NCI-H2196 (cell line): ENCODE measurements around the gene BMAL1.

ENCODE experiments used
- DNase-seq: peaks from one replicate; lab custom pipeline; 2025; ENCODE audit not compliant: unreplicated experiment; lab: John Stamatoyannopoulos, UW

The BMAL1 gene

DNA sequence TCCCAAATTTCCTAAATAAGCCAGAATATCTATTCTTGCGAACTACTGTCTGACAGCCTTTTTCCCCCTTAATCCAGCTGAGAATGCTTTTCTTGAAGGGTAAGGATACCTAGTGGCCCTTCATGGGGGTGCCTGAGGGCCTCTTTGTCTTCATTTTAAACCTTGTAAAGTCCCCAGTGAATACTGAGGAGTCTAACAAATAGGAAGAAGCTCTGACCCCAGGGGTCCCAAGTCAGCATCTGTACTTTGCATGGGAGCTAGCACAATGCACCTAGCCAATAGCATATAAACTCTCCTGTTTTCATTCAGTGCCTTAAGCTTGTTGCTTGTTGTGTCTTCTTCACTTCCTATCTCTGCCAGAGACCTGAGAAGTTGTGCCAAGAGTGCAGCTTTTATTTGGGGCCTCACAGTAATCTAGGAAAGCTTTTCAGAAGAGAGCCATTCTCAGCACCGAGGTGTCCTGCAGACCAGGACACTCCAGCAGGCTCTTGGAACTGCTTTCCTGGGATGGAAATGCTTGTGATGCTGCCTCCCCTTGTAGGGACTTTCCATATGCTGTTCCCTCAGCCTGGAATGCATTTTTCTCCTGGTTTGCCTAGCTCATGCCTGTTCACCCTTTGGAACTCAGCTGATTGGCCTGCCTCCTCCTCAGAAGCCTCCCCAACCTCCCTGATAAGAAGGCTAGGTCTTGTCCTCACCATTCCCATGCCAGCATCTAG is 37.2 kb downstream of the BMAL1 start:
- DNase-seq, result no peak

DNA sequence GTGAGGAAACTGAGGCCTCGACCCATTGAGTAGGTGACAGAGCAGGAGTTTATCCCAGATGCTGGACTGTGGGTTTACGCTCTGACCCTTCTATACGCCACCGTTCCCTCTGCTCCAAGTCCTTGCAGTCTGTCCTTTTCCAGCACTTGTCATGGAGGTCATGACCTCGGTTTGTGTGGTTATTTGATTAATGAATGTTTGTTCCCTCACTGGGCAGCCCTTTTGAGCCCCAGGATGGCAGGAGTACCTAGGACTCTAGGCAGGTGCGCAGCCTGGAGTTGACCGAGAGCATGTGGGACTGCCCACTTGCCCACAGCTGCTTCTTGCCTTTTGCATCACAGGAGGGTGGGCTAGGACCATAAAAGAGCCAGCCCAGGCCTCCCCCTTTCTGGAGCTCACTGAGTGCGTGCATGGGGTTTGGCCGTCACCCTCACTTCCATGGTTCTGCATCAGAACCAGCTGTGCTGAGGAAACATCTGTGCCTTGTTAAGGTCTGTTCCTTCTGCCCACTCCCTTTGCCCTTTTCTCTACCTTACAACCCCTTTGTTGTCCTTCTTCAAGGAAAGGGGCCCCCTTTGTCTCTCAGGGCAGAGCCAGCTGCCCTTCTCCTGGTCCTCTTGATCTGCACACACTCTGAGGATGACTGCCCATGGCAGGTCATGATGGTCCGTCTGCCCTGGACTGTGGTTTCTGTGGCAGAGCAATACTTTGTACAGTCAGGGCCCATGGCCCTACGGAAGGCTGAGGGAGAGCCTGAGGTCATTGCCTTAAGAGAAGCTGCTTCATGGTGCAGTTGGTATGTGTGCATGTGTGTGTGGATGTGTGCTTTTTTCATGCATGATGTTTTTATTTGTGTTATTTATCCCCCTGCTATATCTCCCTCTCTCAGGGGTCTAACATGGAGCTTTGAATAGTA is 38.2 kb downstream of the BMAL1 start:
- no peak for DNase-seq

- peak; percentile 47 for DNase-seq
Measured at GRCh38 chr11:13316528-13316961, 39.0 kb downstream of the BMAL1 start.

DNA sequence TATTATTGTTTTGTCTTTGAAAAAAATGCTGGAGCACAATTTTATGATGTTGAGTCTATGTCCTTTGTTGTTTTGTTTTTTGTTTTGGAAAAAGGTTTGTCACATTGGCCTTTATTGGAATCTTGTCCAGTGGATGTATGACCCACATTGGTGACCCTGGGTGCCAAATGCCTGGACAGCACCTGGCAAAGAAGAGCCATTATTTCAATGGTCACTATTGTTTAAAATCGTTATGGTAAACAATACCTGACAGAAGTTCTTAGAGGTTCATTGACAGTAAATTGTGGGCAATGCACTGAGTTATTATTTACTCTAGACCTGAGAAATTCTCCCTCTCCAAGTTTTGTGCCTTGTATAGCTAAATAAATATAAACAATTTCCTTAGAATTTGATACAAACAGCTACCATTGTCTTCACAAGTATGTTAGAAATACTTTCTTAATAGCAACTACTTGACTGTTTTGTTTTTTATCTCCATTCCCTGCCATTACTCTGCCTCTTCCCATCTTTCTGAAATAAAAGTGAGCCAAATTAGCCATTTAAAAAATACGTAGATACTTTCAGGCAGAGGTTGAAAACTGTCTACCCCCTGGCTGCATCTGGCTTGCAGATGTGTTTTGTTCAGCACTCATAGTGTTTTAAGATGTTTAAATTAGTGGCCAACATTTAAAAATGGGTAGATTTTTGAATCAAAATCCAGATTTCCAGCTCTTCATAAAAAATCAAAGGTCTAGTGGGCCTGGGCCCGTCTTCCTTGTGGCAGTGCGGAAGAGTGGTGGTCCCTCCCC is 39.9 kb downstream of the BMAL1 start:
- DNase-seq, result no peak

- no peak for DNase-seq
Measured at GRCh38 chr11:13318498-13319295, 41.1 kb downstream of the BMAL1 start.

GRCh38 chr11:13320688-13321087 is 43.1 kb downstream of the BMAL1 start:
- DNase-seq, result no peak

DNA sequence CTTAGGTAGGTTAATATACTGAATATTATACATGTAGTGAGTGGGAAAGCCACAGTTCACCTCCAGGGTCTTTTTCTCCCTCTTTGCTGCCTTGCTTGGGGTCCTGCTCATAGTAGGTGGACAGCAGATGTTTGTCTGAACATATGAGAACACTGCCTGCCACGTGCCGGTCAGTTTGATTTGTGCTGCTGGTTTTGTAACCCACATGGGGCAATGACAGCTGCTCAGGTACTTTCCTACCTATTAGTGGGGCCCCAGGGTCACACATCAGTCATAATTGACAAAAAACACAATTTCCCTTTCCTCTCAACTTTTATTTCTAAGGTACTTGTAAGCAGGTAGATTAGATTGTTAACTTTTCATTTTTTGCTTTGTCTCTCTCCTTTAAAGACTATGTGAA is 43.8 kb downstream of the BMAL1 start:
- no peak for DNase-seq

DNA sequence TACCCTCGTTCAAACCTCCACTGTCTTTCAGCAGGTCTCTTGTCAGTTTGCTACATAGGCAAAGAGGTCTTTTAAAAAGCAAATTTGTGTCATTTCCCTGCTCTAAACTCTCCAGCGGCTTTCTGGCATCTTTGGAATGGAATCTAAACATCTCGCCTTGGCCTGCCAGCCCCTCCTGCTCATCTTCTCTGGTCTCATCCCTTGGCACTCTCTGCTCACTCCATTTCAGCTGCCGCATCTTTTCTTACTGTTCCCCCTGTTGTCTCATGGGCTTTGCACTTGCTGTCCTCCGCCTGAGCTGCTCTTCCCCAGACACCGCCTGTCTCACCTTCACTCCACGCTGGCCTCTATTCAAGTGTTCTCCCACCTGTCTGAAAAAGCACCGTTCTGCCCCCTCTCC is 46.6 kb downstream of the BMAL1 start:
- DNase-seq, result no peak

DNA sequence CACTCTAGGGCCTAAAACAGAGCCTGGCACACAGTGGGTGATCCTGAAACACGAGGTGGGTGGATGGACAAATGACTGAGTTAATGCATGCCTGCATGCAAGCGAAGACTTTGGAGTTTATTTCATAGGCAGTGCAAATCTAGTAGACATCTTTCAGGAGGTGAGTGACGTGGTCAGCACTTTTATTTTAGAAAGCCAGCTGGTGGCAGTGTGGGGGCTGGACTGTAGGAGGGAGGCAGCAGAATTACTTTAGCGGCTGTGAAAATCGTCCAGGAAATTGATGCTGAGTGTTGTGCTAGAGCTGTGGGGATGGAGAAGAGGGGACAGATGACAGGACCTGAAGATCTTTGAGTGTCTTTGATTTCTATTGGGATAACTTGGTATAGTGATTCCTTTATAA is 47.1 kb downstream of the BMAL1 start:
- DNase-seq, result no peak

DNA sequence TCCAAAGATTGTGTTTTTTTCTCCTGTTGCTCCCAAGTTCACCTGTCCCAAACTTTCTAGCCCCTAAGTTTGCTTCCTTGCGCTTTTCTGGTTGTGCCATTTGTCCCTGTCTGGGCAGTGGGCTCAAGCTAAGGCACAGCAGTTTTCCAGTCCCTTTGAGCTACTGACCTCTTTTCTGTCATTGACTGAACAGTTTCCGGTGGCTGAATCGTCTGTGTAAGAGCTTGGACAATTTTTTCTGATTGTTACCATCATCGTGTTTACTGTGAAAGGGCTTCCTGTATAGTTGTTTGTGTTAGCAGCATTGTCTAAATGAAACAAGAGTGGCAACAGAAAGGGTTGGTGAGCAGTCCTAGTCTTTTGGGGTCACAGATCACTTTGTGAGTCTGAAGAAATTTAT is 49.8 kb downstream of the BMAL1 start:
- DNase-seq, result peak; percentile 33

DNA sequence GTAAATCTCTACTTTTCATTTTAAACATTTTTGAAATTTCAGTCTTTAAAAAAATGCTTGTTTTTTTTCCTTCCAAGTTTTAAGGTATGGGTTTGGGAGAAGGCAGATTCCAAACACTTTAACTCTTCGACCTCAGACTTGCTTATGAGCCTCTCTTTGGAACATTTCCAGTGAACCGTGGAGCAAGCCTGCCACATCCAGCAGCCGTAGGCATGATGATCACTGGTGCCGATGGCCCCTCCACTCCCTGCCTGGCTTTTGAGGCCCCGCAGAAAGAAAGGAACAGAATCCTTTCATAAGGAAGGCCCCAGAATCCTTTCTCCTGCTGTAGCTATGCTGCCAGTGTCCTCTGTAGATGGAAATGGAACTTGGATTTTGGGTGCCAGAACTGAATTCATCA is 50.7 kb downstream of the BMAL1 start:
- no peak for DNase-seq

- DNase-seq, result peak; percentile 86
Measured at GRCh38 chr11:13329670-13330356, 52.2 kb downstream of the BMAL1 start.

DNA sequence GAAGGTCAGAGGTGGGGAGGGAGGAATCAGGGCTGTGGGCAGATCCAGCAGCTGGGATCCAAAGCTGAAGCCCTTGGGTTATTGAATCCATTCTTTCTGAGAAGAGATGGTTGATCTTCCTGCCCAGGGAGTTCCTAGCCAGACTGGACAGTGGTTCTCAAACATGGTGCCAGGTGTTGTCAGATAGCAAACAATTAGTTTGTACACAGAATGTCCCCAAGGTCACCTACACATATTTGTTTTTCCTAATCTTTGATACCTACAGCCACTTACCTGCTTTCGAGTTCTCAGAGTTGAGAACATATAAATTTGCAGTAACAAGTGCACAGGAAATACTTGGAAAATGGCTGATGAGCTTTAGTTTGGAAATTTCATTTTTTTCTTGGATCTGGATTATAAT is 54.5 kb downstream of the BMAL1 start:
- DNase-seq, result no peak

DNA sequence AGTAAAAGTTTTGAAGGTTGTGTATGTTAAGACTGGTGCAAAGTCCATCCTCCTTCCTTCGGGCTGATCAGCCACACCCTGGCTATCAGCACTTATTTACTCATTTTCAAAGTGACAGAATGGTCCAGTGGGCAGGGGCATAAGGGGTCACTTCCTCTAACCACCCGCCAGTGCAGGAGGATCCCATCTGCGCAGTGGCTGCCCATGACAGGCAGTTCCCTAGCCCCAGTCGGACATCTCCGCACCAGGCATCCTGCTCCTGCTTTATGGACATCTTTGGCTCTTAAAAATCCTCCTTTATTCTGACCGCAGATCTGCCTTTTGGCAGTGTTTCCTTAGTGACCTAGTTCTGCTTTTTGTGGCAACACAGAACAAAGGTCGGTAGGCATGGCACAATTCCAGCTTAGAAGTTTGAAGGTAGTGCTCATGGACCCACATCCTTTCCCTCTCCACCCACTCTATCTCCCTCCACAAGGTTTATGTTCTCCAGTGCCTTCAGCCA is 55.9 kb downstream of the BMAL1 start:
- DNase-seq, result no peak

DNA sequence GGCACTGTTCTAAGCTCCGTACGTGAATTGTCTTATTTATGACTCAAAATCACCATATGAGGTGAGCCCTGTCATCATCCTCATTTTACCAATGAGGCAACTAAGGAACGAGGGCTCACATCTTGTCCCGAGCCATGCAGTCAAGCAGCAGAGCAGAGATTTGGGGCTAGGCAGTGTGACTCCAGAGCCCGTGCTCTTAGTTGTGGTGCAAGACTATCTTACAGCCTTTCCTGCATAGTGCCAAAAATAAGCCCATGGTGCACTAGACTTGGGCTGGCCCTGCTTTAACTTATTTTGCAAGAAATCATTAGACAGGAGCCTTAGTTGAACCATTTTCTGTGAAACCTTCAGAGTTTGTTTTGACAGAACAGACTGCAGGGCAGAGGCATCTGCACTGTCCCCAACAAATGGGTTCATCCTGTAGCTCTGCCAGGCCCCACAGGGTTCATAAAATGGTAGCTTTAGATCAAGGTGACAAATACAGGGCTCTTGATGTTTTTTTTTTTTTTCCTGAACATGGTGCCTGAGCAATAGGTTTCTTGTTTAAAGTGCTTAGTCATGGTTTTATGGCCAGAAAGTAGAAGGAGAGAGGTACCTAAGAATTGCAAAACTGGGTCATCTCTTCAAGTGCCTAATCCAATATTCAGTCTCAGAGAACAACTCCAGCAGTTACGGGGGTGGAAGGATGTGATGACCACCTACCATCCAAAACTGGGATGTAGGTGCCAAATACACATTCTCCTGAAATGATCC is 56.6 kb downstream of the BMAL1 start:
- no peak for DNase-seq

DNA sequence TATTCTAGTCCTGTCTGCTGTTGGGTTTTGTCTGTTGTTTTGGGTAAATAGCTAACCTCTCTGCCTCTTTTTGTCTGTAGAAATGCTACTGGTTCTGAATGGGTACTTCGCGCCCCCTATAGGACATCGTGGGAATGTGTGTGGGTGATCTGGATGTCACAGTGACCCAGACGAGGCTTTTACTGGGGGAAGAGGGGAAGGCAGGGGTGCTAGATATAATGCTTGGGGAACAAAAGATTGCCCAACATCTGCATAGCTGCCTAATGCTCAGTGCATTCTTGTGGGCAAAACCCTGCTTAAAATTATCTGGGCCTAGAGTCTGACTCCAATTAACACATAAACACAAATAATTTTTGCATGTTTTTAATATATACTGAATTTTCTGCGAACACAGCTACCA is 57.7 kb downstream of the BMAL1 start:
- DNase-seq, result peak; percentile 63

DNA sequence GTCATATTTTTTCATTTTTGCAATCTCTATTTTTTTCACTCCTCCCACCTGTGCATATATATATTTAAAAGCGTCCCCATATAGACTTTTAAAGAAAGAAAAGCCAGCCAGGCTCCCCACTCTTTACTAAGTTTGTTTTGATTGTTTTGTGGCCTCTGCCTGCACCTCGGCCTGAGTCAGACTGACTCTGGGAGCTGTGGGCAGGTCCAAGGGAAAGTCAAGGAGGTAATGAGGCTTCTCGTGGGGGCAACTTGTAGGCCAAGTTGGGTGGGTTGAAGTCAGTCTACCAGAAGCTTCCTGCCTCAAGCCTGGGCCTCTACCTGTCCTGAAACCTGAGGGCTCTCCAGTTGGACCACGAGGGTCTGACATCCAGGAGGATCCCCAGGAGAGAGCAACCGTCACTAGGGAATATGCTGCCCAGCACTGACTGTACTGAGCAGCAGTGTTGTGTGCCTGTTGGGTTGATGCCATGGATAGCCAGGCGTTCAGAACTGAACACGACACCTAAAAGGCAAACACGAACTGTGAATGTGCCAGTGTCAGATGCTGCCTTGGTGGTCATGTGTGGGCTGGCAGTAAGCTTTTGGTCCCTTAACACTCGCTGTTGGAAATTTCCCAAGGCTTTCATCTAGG is 58.8 kb downstream of the BMAL1 start:
- DNase-seq, result peak; percentile 54

GRCh38 chr11:13338019-13338426 is 60.4 kb downstream of the BMAL1 start:
- DNase-seq, result no peak
